GOT3 (cell line): ENCODE measurements around the gene WNT8A.

ENCODE experiments used
- DNase-seq: peaks from one replicate; lab custom pipeline; 2025; ENCODE audit warnings: mixed read lengths; lab: John Stamatoyannopoulos, UW

WNT8A gene

DNA sequence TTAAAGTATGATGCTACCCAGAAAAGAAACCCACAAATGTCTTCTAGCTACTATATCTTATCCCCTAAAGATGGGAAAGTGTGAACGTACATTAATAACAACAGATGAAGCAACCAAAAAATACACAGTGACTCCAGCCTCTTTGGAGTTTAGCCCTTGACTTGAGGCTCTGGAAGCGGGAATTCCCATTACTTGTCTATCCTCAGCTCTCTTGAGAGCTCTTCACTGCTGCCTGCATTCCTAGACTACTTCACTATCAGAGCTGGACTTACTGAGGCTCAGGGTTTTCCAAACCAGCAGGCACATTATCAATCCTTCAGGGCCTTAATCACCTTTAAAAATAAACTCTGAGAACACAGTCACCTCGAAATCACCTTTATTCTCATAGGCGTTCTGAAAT, 56.4 kb downstream of the WNT8A start:
- DNase-seq = no peak
